CD14-positive monocyte (primary cell): Measurements from ENCODE around the gene TFB1M. TPM values are rescaled to one million over a fixed set of nuclear protein-coding genes. Genes with fewer than 3 reads are reported as not detected.
A peak's percentile ranks its signal among the peaks of the same experiment; 100 is the strongest.
"Not testable (repeated sequence)": the region's sequence is repeated elsewhere in the genome, so short reads cannot be mapped to it uniquely, and the experiment has no call there.

ENCODE experiments used
- DNase-seq, 3 donors: peaks; one replicate each; pipeline ENCODE4 v3.0.0-alpha.2; 2011 to 2022
- H2AFZ ChIP-seq: 2 replicates; pipeline ENCODE4 v1.6.0; 2012; ENCODE audit warnings: mild to moderate bottlenecking, low read depth, low read length, inconsistent platforms; ENCODE audit not compliant: insufficient read depth, poor library complexity, severe bottlenecking
- H3K27ac ChIP-seq, 2 donors: 1 replicate in 1 of 2; 2 replicates in 1 of 2; pipeline ENCODE4 v1.5.1; 2012 to 2013; ENCODE audit warnings: low read length in 2 of 2, control low read depth in 1 of 2, inconsistent platforms in 1 of 2, low read depth in 1 of 2, mild to moderate bottlenecking in 1 of 2
- H3K27me3 ChIP-seq, 2 donors: one replicate each; pipeline versions ENCODE4 v1.6.0 to v1.6.1; 2011 to 2013; ENCODE audit warnings: low read length in 2 of 2; ENCODE audit not compliant: control insufficient read depth in 2 of 2, insufficient read depth in 2 of 2
- H3K36me3 ChIP-seq, 2 donors: replicated peaks in 1 of 2; 1 replicate in 1 of 2; 2 replicates in 1 of 2; pipeline versions ENCODE4 v1.5.1 to v1.6.1; 2012 to 2013; ENCODE audit warnings: low read length in 2 of 2, control low read depth in 1 of 2, inconsistent platforms in 1 of 2, mild to moderate bottlenecking in 1 of 2; ENCODE audit not compliant: insufficient read depth in 2 of 2, control insufficient read depth in 1 of 2
- H3K4me1 ChIP-seq, 2 donors: 1 replicate in 1 of 2; 2 replicates in 1 of 2; pipeline versions ENCODE4 v1.5.1 to v1.6.1; 2012 to 2013; ENCODE audit warnings: low read length in 2 of 2, control low read depth in 1 of 2, inconsistent platforms in 1 of 2, mild to moderate bottlenecking in 1 of 2, moderate library complexity in 1 of 2; ENCODE audit not compliant: insufficient read depth in 2 of 2, control insufficient read depth in 1 of 2
- H3K4me2 ChIP-seq: replicated peaks from 2 replicates; pipeline ENCODE3; 2012; ENCODE audit warnings: low read length, moderate library complexity, mild to moderate bottlenecking; ENCODE audit not compliant: poor library complexity, severe bottlenecking; ENCODE audit errors: extremely low read depth
- H3K4me3 ChIP-seq, 3 experiments: fragments of 200-600 bp in 1 of 3; sonication (generic) in 1 of 3; replicated peaks in 1 of 3; 1 replicate in 2 of 3; 2 replicates in 1 of 3; pipeline ENCODE4 v1.5.1; 2011 to 2013; ENCODE audit warnings: low read length in 3 of 3, mild to moderate bottlenecking in 3 of 3, control low read depth in 2 of 3, low read depth in 2 of 3, inconsistent platforms in 1 of 3, moderate library complexity in 1 of 3
- H3K79me2 ChIP-seq: 2 replicates; pipeline ENCODE4 v1.6.0; 2012; ENCODE audit warnings: mild to moderate bottlenecking, control low read depth, inconsistent platforms, low read length, moderate library complexity; ENCODE audit not compliant: insufficient read depth
- H3K9ac ChIP-seq: 2 replicates; pipeline ENCODE4 v1.6.0; 2017; ENCODE audit warnings: low read length, mild to moderate bottlenecking; ENCODE audit not compliant: insufficient read depth, poor library complexity, severe bottlenecking
- H3K9me3 ChIP-seq, 2 donors: replicated peaks in 1 of 2; 1 replicate in 1 of 2; 2 replicates in 1 of 2; pipeline versions ENCODE4 v1.5.1 to v1.6.1; 2012 to 2013; ENCODE audit warnings: low read length in 2 of 2, control low read depth in 1 of 2; ENCODE audit not compliant: control insufficient read depth in 1 of 2, insufficient read depth in 1 of 2
- H4K20me1 ChIP-seq: 2 replicates; pipeline ENCODE4 v1.6.0; 2012; ENCODE audit warnings: mild to moderate bottlenecking, low read length, control low read depth, moderate library complexity; ENCODE audit not compliant: insufficient read depth
- H3K27ac Mint-ChIP-seq, 7 donors: one replicate each; pipeline ENCODE4 v1.8.0; 2020; ENCODE audit warnings: mild to moderate bottlenecking in 7 of 7, mixed read lengths in 7 of 7, moderate library complexity in 6 of 7, inconsistent platforms in 2 of 7
- H3K27me3 Mint-ChIP-seq, 3 donors: one replicate each; pipeline ENCODE4 v1.8.0; 2021 to 2022; ENCODE audit warnings: low read depth in 3 of 3, mild to moderate bottlenecking in 3 of 3, mixed read lengths in 3 of 3, moderate library complexity in 3 of 3, inconsistent platforms in 1 of 3
- H3K36me3 Mint-ChIP-seq, 2 donors: one replicate each; pipeline ENCODE4 v1.8.0; 2020; ENCODE audit warnings: mixed read lengths in 2 of 2, inconsistent platforms in 1 of 2, mild to moderate bottlenecking in 1 of 2
- H3K4me1 Mint-ChIP-seq: one replicate; pipeline ENCODE4 v1.8.0; 2020; ENCODE audit warnings: mild to moderate bottlenecking, mixed read lengths
- H3K4me3 Mint-ChIP-seq, 2 donors: one replicate each; pipeline ENCODE4 v1.8.0; 2020; ENCODE audit warnings: mild to moderate bottlenecking in 2 of 2, mixed read lengths in 2 of 2, moderate library complexity in 1 of 2
- H3K9me3 Mint-ChIP-seq, 7 donors: one replicate each; pipeline ENCODE4 v1.8.0; 2020 to 2022; ENCODE audit warnings: mixed read lengths in 7 of 7, mild to moderate bottlenecking in 6 of 7, moderate library complexity in 6 of 7, inconsistent platforms in 2 of 7
- WGBS: methylation state at CpG from one replicate; pipeline ENCODE4 v1.1.5; 2013; ENCODE audit warnings: missing lambda C conversion rate; ENCODE audit not compliant: insufficient coverage; 5-methylcytosine and 5-hydroxymethylcytosine counted together
- intact Hi-C, 2 donors: fragments of 100-400 bp; cut with micrococcal nuclease; formaldehyde crosslinking; loops; one replicate each; pipeline versions ENCODE4 v1.15.0 to v1.15.1; 2023
- polyA plus RNA-seq, 3 donors: library from polyadenylated mRNA; depleted of rRNA in 1 of 3; unstranded in 2 of 3; stranded (reverse) in 1 of 3; fragments of 300-500 nt in 2 of 3; fragments of >200 nt in 1 of 3; fragmentation: Illumina TruSeq in 2 of 3; gene quantifications; 1 replicate in 2 of 3; 2 replicates in 1 of 3; pipeline ENCODE4 v1.2.3, GENCODE V29; 2012 to 2021
- TF ChIP-seq, protein P1 (sequence below): fragments of 200-600 bp; IDR thresholded peaks from one replicate; pipeline ENCODE4 v1.8.0; 2022; ENCODE audit warnings: antibody characterized with exemption, mild to moderate bottlenecking

The TFB1M gene
- polyA plus RNA-seq, 3 donors, result 4.8 to 5.4 (median 4.8) TPM

DNA sequence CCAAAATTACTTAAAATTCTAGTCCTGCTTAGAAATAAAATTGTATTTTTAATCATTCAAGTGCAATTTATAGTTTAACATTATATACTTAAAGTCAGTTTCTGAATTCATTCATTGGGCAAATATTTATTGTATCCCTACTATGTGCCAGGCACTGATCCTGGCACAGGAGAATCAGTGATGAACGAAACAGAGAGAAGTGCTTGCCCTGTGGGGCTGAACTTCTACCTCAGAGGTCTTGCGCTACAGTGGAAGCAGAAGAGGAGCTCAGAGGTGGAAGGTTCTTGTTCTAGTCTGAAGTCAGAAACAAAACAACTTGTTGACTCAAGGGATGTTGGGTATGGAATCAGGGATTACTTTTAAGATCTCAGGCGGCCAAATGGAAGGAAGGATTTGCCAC, 44.5 kb downstream of the TFB1M start:
- Histone ChIP-seq H3K27ac (no peak overlapping the region), H3K9ac (no peak overlapping the region), H3K9me3 (no peaks in the 10 kb centered on the region), H3K79me2 (no peaks in the 10 kb centered on the region), H3K36me3 (peaks cover 11% of the 10 kb centered on the region in 2 donors), H4K20me1 (no peaks in the 10 kb centered on the region), H3K4me1 (no peaks in the 10 kb centered on the region), H2AFZ (no peak overlapping the region), H3K4me2 (no peak overlapping the region), H3K4me3 (no peak overlapping the region), H3K27me3 (no peaks in the 10 kb centered on the region)
- Mint-ChIP-seq H3K9me3 (peaks cover 0 to 2% (median 0%) of the 10 kb centered on the region in 7 donors), H3K4me3 (no peak overlapping the region), H3K27ac (no peak overlapping the region), H3K36me3 (peaks cover 20 to 36% of the 10 kb centered on the region in 2 donors), H3K27me3 (peaks cover 0 to 1% (median 0%) of the 10 kb centered on the region in 3 donors), H3K4me1 (no peaks in the 10 kb centered on the region)
- no peak for DNase-seq
- 94% methylated on average over 2 of the region's 3 CpGs for WGBS
- TF ChIP-seq, protein P1, sequence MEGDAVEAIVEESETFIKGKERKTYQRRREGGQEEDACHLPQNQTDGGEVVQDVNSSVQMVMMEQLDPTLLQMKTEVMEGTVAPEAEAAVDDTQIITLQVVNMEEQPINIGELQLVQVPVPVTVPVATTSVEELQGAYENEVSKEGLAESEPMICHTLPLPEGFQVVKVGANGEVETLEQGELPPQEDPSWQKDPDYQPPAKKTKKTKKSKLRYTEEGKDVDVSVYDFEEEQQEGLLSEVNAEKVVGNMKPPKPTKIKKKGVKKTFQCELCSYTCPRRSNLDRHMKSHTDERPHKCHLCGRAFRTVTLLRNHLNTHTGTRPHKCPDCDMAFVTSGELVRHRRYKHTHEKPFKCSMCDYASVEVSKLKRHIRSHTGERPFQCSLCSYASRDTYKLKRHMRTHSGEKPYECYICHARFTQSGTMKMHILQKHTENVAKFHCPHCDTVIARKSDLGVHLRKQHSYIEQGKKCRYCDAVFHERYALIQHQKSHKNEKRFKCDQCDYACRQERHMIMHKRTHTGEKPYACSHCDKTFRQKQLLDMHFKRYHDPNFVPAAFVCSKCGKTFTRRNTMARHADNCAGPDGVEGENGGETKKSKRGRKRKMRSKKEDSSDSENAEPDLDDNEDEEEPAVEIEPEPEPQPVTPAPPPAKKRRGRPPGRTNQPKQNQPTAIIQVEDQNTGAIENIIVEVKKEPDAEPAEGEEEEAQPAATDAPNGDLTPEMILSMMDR, result no peak
- intact Hi-C loops, result loop anchor here in 1 of 2 donors (10.0 kb wide), 1 partner anchor 345 kb away; no protein-coding TSS in a partner anchor

DNA sequence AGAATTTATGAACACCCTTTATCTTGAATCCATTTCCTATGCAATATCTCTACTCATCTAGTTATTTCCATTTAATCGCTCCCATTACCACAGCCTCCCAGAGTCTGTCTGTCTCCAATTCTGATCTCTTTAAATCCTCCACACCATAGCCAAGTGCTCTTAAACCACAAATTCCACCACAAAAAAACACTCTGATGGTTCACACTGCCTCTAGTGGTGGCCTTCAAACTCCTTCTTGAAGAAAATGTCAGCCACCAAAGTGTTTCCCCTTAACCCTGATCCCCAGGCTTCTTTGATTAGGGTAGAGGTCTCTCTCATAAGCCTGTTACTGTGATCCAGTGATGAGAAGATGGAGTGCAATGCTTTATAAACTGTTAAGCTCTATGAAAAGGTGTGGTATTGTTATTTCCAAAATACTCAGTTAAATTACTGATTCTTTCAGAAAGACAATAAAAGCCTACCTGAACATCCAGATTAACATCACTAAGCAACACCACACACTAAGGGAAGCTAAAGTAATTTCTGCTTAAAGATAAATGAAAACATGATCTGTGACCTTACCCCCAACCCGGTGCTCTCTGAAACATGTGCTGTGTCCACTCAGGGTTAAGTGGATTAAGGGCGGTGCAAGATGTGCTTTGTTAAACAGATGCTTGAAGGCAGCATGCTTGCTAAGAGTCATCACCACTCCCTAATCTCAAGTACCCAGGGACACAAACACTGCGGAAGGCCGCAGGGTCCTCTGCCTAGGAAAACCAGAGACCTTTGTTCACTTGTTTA, 46.0 kb downstream of the TFB1M start:
- DNase-seq, result peak; percentile 6 to 27 (median 23)
- not testable (repeated sequence) for H3K27ac ChIP-seq, H2AFZ ChIP-seq, H3K27me3 Mint-ChIP-seq, H3K4me3 ChIP-seq, H3K9me3 Mint-ChIP-seq, H4K20me1 ChIP-seq, H3K4me3 Mint-ChIP-seq, H3K4me1 Mint-ChIP-seq, H3K9me3 ChIP-seq, H3K4me1 ChIP-seq, H3K4me2 ChIP-seq, H3K9ac ChIP-seq, H3K27me3 ChIP-seq, H3K79me2 ChIP-seq
- intact Hi-C loops, result loop anchor here in 1 of 2 donors (10.0 kb wide), 1 partner anchor 343 kb away; no protein-coding TSS in a partner anchor
- TF ChIP-seq, protein P1, result peak; percentile 59
- peak overlapping the region in 1 of 7 donors; percentile 1 for H3K27ac Mint-ChIP-seq
- H3K36me3 ChIP-seq, result peaks cover 8 to 23% of the 10 kb centered on the region in 2 donors
- WGBS, result 100% methylated on average over 1 of the region's 5 CpGs
- peaks cover 20 to 34% of the 10 kb centered on the region in 2 donors for H3K36me3 Mint-ChIP-seq
